H7 (cell line): ENCODE data around the gene PADI6. TPM values are rescaled to one million over a fixed set of nuclear protein-coding genes. Genes with fewer than 3 reads are reported as not detected.
A peak's percentile ranks its signal among the peaks of the same experiment; 100 is the strongest.
"Not testable (repeated sequence)": the region's sequence is repeated elsewhere in the genome, so short reads cannot be mapped to it uniquely, and the experiment has no call there.

Experiments used
- DNase-seq: peaks from one replicate; pipeline ENCODE4 v3.0.0; 2012
- H3K27me3 ChIP-seq: 2 replicates; pipeline ENCODE4 v1.6.0; 2011; ENCODE audit warnings: mild to moderate bottlenecking, low read length; ENCODE audit not compliant: control insufficient read depth, insufficient read depth
- H3K36me3 ChIP-seq: replicated peaks from 2 replicates; pipeline ENCODE4 v1.5.1; 2011; ENCODE audit warnings: low read length; ENCODE audit not compliant: control insufficient read depth, insufficient read depth
- H3K4me3 ChIP-seq: 2 replicates; pipeline ENCODE4 v1.5.1; 2011; ENCODE audit warnings: low read depth, mild to moderate bottlenecking, control low read depth, low read length, moderate library complexity; ENCODE audit not compliant: insufficient read depth
- total RNA-seq: library from RNA; depleted of rRNA; stranded (reverse); fragments of >200 nt; shearing (Covaris generic); gene quantifications from 2 replicates; pipeline ENCODE4 v1.2.3, GENCODE V29; 2014

PADI6 gene
- total RNA-seq, 1 experiment from 2014 or later, result not detected

DNA sequence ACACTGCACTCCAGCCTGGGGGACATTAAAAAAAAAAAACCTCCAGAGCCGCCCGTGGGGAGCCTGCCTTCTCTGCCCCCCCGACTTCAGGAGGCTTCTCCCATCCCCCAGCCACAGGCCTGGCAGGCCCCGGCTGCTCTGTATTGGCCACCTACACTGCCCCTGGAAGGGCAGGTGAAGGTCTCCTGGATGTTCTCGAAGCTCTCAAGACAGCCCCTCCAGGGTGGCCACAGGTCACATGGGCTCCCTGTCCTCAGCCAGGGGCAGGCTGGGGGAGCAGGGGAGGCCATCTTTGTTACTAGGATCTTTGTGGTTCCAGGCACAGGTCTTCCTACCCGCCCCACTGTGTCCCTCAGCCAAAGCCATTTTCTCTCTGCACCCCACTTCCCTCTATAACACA is 32.8 kb downstream of the PADI6 start:
- peak; percentile 74 for DNase-seq
- H3K27me3 ChIP-seq, result no peaks in the 10 kb centered on the region
- H3K4me3 ChIP-seq, result no peak overlapping the region
- H3K36me3 ChIP-seq, result peaks cover 17% of the 10 kb centered on the region

DNA sequence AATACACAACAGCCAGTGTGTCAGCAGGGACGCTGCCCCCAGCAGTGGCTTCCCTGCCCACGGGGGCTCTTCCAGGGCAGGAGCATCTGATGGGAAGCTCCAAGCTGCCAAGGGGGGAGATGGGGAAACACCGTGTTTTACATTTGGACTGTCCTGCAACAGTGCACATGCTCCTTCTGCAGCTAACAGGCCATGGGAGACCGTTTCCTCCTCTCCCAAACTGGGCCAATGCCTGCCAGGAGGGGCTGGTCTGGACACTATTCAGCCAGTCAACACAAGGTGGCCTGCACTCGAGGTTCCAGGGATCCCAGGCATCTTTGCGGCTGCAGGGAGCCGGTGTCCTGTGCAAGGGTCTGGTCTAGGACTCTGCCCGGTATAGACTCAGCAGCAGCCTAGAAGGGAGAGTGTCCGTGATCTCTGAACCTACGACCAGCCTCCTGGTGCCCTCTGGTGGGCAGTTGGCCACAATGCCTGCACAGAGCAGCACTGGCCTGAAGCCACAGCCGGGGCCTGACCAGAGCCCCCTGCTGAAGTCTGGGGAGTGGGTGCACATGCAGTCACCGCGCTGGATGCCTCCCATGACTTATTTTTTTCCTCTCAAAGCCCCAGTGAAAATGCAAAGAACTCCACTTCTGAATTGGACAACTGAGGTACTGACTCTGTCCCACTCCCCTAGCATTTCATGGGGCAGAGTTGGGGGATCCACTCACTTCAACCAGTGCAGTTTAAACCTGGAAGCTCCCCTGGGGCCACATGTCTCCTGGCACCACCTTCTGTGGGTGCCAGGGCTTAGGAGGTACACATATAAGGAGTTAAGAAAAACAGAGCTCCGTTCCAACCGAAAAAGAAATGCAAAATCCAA is 34.1 kb downstream of the PADI6 start:
- no peaks in the 10 kb centered on the region for H3K27me3 ChIP-seq
- peak; percentile 94 for DNase-seq
- H3K36me3 ChIP-seq, result peaks cover 30% of the 10 kb centered on the region
- no peak overlapping the region for H3K4me3 ChIP-seq

DNA sequence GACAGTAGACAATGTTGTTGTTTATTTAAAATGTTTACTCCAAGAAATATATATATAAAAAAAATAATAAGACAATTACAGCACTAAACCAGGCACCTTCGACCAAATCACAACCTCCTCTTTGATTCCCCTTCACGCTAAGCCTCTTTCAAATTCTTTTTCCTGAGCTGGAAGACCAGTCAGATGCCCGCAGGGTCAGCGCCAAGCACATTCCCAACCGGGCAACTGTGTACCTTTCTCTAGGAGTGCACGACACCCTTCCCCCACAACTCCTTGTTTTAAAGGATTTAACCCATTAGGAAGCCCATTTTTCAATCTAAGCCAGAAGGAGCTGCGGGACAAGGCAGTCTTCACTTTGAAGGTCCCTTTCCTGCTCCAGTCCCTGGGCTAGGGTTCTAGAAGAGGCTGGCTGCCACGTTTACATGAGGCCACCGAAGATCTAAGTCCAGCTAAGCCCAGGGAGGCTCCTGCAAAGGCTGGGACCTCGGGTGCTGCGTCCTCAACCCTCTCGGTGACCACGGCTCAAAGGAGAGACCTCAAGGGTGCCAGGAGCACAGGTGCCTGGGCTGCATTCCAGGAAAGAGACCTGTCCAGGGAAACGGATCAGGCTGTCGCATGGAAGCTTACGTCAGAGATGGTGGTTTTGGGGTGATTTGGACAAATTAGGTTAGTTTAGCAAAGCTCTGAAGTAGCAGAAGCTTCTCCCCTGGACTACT is 34.9 kb downstream of the PADI6 start:
- H3K4me3 ChIP-seq, H3K27me3 ChIP-seq, DNase-seq: not testable (repeated sequence)
- peaks cover 35% of the 10 kb centered on the region for H3K36me3 ChIP-seq

DNA sequence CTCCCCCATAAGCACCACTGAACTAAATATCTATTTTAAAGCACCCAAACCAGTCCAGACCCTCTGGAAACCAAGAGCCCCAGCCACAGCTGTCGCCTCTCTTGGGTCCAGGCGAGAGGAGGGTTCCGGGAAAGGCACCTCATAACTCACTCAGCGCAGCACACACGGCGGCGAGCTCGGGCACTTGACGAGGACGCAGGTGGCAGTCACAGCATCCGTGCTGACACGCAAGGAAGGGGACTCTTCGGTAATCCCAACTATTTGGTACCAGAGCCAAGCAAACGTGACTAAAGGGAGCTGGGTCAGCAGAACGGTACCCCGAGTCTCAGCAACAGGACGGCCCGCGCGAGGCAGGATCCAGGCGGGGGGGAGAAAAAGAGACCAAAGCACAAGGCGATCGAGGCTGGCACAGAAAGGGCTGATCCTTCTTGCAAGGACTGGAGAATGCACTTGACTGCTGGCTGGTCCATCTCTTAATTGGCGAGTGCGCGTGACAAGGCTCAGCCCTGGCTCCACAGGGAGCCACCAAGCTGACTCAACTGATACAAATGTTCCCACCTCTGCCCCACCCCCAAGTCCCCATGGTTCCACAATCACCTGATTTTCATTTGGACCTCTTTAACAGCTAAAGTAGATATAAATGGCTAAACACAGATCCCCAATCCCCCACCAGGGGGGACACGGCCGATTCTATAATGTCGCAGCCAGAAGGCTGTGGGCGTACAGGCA is 36.0 kb downstream of the PADI6 start:
- H3K27me3 ChIP-seq, H3K4me3 ChIP-seq, DNase-seq: not testable (repeated sequence)
- peaks cover 45% of the 10 kb centered on the region for H3K36me3 ChIP-seq

DNA sequence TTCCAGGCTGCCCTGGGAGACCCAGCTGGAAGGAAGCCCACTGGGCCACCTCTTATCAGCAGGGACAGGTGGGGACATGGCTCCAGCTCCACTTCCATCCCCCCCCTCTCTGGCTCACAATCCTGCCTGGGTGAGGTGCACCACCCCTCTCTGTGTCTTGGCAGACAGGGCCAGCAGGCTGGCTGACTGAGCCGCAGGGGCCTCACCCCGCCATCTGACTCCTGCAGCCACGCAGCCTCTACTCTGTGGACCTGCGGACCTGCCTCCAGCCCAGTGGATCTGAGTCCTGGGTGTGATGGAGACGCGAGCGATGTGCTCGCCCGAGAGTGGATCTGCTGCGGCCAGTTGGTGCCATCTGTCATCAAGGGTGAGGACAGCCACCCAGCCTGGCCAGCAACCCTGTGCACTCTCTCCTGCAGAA is 37.4 kb downstream of the PADI6 start:
- Histone ChIP-seq H3K36me3 (peaks cover 54% of the 10 kb centered on the region), H3K4me3 (no peak overlapping the region), H3K27me3 (no peaks in the 10 kb centered on the region)
- no peak for DNase-seq

DNA sequence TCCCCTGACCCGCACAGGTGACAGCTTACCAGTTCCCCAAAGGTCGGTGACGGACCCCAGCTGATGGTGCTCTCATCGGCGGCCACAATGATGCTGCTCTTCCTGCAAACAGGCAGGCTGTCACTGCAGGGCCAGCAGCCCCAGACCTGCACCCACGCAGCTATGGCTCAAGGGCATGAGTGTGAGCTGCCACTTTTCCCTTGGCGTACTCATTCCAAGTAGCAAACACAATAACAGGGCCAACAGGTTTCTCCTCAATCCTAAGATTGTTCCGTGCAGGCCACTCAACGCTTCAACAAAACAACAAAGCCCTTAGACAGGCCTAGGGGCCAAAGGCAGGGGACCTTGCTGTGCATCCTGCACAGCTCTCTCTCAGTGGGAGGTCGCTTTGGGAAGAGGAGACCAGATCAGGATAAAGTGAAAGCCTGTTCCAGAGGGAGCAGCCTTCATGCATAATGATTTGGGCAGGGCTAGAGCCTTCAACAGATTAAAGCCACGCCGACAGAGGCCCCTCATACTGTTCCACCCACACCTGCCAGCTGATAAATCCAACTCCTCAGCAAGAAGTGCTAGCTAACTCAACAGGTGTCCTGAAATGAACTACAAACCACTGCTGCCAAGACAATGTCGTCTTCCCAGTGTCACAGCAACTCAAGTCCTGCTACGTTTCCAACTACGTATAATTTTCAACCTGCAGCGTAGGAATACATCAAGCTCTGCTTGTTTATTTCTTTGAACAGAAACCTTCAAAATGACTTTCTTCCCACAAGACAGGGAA is 40.3 kb downstream of the PADI6 start:
- no peak for DNase-seq
- H3K4me3 ChIP-seq, result no peak overlapping the region
- peaks cover 73% of the 10 kb centered on the region for H3K36me3 ChIP-seq
- H3K27me3 ChIP-seq, result no peaks in the 10 kb centered on the region

DNA sequence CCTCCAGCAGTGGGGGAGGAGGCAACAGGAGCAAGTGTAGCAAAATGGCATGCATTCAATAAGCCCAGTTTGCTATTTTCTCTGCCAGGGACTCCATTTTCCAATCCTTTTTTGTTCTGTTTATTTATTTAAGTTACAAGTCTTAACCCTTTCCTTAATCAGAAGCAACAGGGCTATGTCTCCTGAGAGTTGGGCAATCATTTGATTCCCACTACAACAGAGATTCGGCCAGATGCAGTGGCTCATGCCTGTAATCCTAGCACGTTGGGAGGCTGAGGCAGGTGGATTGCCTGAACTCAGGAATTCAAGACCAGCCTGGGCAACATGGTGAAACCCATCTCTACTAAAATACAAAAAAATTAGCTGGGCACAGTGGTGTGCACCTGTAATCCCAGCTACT is 42.0 kb downstream of the PADI6 start:
- H3K27me3 ChIP-seq, result no peaks in the 10 kb centered on the region
- no peak overlapping the region for H3K4me3 ChIP-seq
- no peak for DNase-seq
- peaks cover 78% of the 10 kb centered on the region for H3K36me3 ChIP-seq

DNA sequence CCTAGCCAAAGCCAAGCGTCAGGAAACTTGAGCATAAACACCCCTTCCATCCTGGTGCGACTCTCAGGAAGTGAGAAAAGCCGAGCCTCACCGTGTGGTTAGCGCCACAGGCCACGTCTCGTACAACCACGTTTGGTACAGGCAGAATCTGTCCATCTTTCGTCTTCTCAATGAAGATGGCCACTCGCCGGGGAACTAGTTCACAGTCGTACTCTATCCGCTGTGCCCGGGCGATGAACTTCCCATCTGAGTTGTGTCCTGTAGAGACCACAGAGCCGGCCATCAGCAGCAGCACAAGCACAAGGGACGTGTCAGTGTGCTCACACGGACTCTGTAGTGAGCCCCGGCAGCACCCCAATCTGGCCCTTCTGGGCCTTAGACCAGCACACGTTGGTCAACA is 44.4 kb downstream of the PADI6 start:
- no peak overlapping the region for H3K4me3 ChIP-seq
- peaks cover 68% of the 10 kb centered on the region for H3K36me3 ChIP-seq
- DNase-seq, result no peak
- no peaks in the 10 kb centered on the region for H3K27me3 ChIP-seq

DNA sequence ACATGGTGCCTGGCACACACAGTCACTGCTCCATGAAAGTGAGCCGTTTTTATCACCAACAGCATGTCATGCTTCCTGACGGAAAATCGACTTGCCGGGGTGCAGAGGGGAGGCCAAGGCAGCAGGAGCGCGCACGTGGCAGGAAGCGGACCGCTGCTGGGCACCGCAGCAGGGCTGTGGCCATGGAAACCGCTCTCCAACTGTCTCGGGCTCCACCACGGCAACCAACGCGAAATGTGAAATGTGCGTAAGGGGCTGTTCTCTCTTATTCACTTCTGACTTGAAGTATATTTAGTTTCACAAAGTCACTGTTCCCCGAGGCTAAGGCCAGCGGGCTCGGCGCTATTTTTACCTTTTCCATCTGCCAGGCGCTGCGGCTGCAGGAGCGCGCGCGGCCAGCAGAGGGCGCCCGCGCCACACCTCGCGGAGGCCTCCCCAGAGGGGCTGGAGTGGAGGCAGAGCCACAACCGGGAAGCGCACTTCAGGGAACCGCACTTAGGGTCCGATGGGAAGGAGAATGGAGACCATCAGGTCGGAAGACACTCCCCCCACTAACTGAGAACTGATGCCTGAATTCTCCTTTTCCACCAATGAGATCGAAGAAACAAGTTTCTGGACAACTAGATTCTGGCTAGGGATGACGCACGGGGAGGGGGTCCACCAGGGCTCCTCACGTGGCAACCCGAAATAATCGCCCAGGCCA is 47.8 kb downstream of the PADI6 start:
- Histone ChIP-seq H3K36me3 (peaks cover 69% of the 10 kb centered on the region), H3K4me3 (no peak overlapping the region)

DNA sequence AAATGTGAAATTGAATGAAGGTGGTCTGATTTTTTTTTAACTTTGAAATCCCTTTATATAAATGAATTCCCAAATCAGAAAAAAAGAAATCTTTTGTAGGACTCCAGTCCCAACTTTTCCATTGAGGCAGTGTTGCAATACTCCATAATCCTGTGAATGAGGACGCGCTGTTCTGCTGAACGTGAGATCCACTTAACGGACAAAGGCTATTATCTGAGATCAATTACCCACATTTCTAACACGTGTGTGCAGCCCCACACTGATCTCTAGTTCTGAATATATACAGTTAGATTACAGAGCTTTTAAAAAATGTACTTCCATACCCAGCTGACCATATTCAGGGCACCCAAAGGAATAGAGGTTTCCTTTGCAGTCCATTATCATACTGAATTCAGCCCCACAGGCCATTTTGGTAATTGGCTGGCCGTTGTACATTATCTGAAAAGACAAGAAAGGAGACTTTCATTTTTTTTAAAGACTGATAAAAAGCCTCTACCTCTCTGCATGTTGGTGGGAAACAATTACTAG is 48.5 kb downstream of the PADI6 start:
- Histone ChIP-seq H3K27me3 (no peaks in the 10 kb centered on the region), H3K4me3 (no peak overlapping the region), H3K36me3 (peaks cover 69% of the 10 kb centered on the region)
- DNase-seq, result peak; percentile 46

More for the DNA sequence above, 47.8 kb downstream of the PADI6 start:
- H3K27me3 ChIP-seq, result no peaks in the 10 kb centered on the region
- peak; percentile 98 for DNase-seq

DNA sequence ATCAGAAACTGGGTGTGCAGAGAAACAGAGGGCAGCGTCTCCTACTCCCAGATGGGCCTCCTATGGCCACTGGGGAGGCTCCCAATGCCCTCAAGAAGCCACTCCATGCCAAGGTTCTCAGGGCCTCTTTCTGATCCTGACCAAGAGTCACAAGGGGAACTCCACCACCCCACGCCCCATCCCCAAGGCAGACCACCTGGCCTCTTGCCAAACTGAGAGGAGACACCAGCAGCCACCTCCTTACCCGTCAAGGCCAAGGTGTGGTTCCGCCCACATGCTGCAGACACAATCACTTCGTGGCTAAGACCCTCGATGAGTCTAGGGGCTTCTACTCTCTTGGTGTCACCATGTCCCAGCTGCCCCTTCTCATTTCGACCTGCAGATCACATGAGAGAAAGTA is 50.5 kb downstream of the PADI6 start:
- Histone ChIP-seq H3K36me3 (peaks cover 73% of the 10 kb centered on the region), H3K4me3 (no peak overlapping the region), H3K27me3 (no peaks in the 10 kb centered on the region)
- DNase-seq, result no peak

DNA sequence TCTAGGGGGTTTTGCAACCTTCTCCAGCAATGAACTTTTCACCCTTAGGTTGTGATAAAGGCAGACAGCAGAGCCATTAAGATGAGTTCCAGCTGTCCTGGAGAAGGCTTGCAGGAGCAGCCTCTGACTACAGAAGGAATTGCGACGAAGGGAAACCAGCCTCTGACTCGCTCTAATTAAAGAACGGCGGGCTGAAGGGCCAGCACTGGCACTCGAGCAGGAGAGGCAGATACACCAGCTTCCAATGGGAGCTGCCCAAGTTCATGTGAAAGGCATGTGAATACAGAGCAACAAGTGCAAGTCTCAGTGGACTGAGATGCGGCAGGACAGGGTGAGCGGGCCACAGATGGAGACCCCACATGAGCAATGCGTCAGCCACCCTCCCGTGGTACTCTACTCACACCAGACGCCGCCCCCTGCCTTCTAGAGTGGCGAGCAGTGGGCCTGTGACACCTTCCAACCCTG is 51.8 kb downstream of the PADI6 start:
- no peak for DNase-seq
- Histone ChIP-seq H3K36me3 (peaks cover 78% of the 10 kb centered on the region), H3K4me3 (no peak overlapping the region), H3K27me3 (no peaks in the 10 kb centered on the region)

DNA sequence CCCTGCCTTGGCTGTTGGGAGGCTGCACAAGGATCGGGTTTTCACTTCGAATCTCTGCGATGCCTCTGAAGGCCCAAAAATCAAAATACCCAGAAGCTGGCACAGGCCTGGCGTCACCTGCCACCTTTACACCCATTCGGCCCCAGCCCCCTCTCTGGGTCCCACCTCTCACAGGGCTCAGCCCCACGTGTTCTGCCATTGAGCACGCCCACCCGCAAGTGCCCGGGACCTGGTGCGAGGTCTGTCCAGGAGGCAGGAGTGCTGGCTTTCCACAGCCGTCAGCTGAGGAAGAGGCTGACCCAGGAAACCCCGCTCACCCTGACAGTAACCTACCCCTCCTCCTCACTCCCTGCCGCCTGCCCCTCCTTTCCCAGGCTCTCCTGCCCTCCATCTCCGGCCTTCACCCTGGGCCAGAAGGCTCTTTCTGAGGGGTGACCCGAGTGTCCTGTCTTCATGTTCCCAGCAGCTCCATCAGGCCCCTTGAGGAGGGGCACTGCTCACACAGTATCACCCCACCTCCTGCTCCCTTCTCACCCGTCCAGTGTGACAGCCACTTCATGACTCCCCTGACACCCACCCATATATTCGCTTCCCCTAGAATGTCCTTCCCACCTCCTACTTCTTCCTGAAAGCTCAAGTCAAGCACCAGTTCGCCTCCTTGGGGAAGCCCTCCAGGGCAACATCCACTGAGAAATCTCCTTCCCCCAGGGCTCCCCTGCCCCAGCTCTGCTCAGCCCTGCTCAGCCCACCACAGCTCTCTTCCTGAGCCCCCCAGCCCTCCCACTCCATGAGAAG is 54.0 kb downstream of the PADI6 start:
- Histone ChIP-seq H3K27me3 (no peaks in the 10 kb centered on the region), H3K4me3 (no peak overlapping the region), H3K36me3 (peaks cover 75% of the 10 kb centered on the region)
- DNase-seq, result peak; percentile 46
